HEK293 (cell line): ENCODE data around the gene INSYN2B.

Source experiments
- CTCF ChIA-PET: fragments of 350-600 bp; formaldehyde crosslinking; extraction: SDS; loops from one replicate; lab custom pipeline; 2021; ENCODE audit warnings: antibody characterized with exemption; lab: Yijun Ruan, JAX
- POLR2A ChIA-PET: fragments of 300-600 bp; formaldehyde crosslinking; extraction: SDS; loops from one replicate; lab custom pipeline; 2020; ENCODE audit warnings: antibody characterized with exemption, inconsistent platforms; lab: Yijun Ruan, JAX
- H3K27ac ChIP-seq: fragments of 200-500 bp; sonication (Bioruptor generic); 2 replicates; pipeline ENCODE4 v1.5.1; 2014; ENCODE audit warnings: low read depth, low read length, control low read depth, inconsistent platforms; ENCODE audit errors: extremely low read depth
- H3K36me3 ChIP-seq, 2 experiments: fragments of 200-500 bp in 1 of 2; sonication (Bioruptor generic) in 1 of 2; 1 replicate in 1 of 2; 2 replicates in 1 of 2; pipeline ENCODE4 v1.5.1; 2014 to 2017; ENCODE audit warnings: inconsistent platforms in 2 of 2, low read length in 2 of 2; ENCODE audit not compliant: control insufficient read depth in 2 of 2, insufficient read depth in 1 of 2
- H3K4me1 ChIP-seq: fragments of 200-500 bp; sonication (Bioruptor generic); 2 replicates; pipeline ENCODE4 v1.5.1; 2014; ENCODE audit warnings: mild to moderate bottlenecking, low read length, inconsistent platforms; ENCODE audit not compliant: control insufficient read depth, insufficient read depth
- H3K4me3 ChIP-seq: 2 replicates; pipeline ENCODE4 v1.5.1; 2011; ENCODE audit warnings: low read depth, mild to moderate bottlenecking, control low read depth, low read length, moderate library complexity
- H3K9me3 ChIP-seq: fragments of 200-500 bp; sonication (Bioruptor generic); 2 replicates; pipeline ENCODE4 v1.5.1; 2014; ENCODE audit warnings: low read depth, low read length, inconsistent platforms; ENCODE audit not compliant: control insufficient read depth, insufficient read depth
- HIC1 ChIP-seq: fragments of 450-650 bp; formaldehyde crosslinking; IDR thresholded peaks from 2 replicates; pipeline ENCODE4 v1.5.1; 2016; ENCODE audit warnings: missing biosample characterization, missing genetic modification characterization
- HOXD13 ChIP-seq: sonication (generic); formaldehyde crosslinking; IDR thresholded peaks from 2 replicates; pipeline ENCODE4 v1.8.0; 2022; ENCODE audit warnings: missing genetic modification reagents, borderline replicate concordance
- KLF7 ChIP-seq: fragments of 450-650 bp; formaldehyde crosslinking; IDR thresholded peaks from 2 replicates; pipeline ENCODE4 v1.5.1; 2016; ENCODE audit warnings: missing biosample characterization, missing genetic modification characterization, borderline replicate concordance
- OSR2 ChIP-seq: fragments of 450-650 bp; formaldehyde crosslinking; IDR thresholded peaks from 2 replicates; pipeline ENCODE4 v1.5.1; 2016; ENCODE audit warnings: missing biosample characterization, missing genetic modification characterization
- ZBTB49 ChIP-seq: fragments of 450-650 bp; formaldehyde crosslinking; IDR thresholded peaks from 2 replicates; pipeline ENCODE4 v1.5.1; 2016; ENCODE audit warnings: missing biosample characterization, missing genetic modification characterization, low read depth
- ZBTB7A ChIP-seq: fragments of 450-650 bp; formaldehyde crosslinking; IDR thresholded peaks from 2 replicates; pipeline ENCODE4 v1.5.1; 2016; ENCODE audit warnings: low read depth, missing biosample characterization, missing genetic modification characterization
- ZNF175 ChIP-seq: fragments of 450-650 bp; formaldehyde crosslinking; IDR thresholded peaks from 2 replicates; pipeline ENCODE4 v1.5.1; 2016; ENCODE audit warnings: missing biosample characterization, missing genetic modification characterization
- ZNF184 ChIP-seq: fragments of 450-650 bp; IDR thresholded peaks from 2 replicates; pipeline ENCODE4 v1.5.1; 2018; ENCODE audit warnings: missing biosample characterization, mild to moderate bottlenecking, missing genetic modification characterization
- ZNF19 ChIP-seq: fragments of 450-650 bp; formaldehyde crosslinking; IDR thresholded peaks from 2 replicates; pipeline ENCODE4; 2016; ENCODE audit warnings: missing biosample characterization, missing genetic modification characterization, low read depth
- ZNF221 ChIP-seq: fragments of 450-650 bp; formaldehyde crosslinking; IDR thresholded peaks from 2 replicates; pipeline ENCODE4 v1.5.1; 2017; ENCODE audit warnings: missing biosample characterization, missing genetic modification characterization, borderline replicate concordance
- ZNF23 ChIP-seq: fragments of 450-650 bp; formaldehyde crosslinking; IDR thresholded peaks from 2 replicates; pipeline ENCODE4 v1.5.1; 2016; ENCODE audit warnings: missing biosample characterization, missing genetic modification characterization, borderline replicate concordance
- ZNF473 ChIP-seq: fragments of 450-650 bp; formaldehyde crosslinking; IDR thresholded peaks from 2 replicates; pipeline ENCODE4 v1.5.1; 2017; ENCODE audit warnings: missing biosample characterization, missing genetic modification characterization
- ZNF48 ChIP-seq: fragments of 450-650 bp; formaldehyde crosslinking; IDR thresholded peaks from 2 replicates; pipeline ENCODE4 v1.5.1; 2016; ENCODE audit warnings: missing biosample characterization, missing genetic modification characterization
- ZNF513 ChIP-seq: fragments of 450-650 bp; IDR thresholded peaks from 2 replicates; pipeline ENCODE4 v1.5.1; 2018; ENCODE audit warnings: missing biosample characterization, missing genetic modification characterization
- ZNF521 ChIP-seq: fragments of 450-650 bp; formaldehyde crosslinking; IDR thresholded peaks from 2 replicates; pipeline ENCODE4 v1.5.1; 2017; ENCODE audit warnings: missing biosample characterization, mild to moderate bottlenecking, missing genetic modification characterization
- ZNF561 ChIP-seq: fragments of 450-650 bp; IDR thresholded peaks from 2 replicates; pipeline ENCODE4 v1.5.1; 2018; ENCODE audit warnings: missing biosample characterization, missing genetic modification characterization, borderline replicate concordance
- ZNF629 ChIP-seq: fragments of 450-650 bp; formaldehyde crosslinking; IDR thresholded peaks from 2 replicates; pipeline ENCODE4 v1.5.1; 2017; ENCODE audit warnings: missing biosample characterization, missing genetic modification characterization
- ZNF830 ChIP-seq: fragments of 450-650 bp; IDR thresholded peaks from 2 replicates; pipeline ENCODE4 v1.5.0; 2018; ENCODE audit warnings: missing biosample characterization, missing genetic modification characterization, low read depth, mild to moderate bottlenecking, moderate library complexity
- ZNF837 ChIP-seq: fragments of 450-650 bp; formaldehyde crosslinking; IDR thresholded peaks from 2 replicates; pipeline ENCODE4 v1.5.1; 2016; ENCODE audit warnings: missing biosample characterization, missing genetic modification characterization

The INSYN2B gene

GRCh38 chr5:169870211-169870610 is 110.1 kb downstream of the INSYN2B start (continued):
- no peak for TF ChIP-seq HIC1 (tag by site-specific recombination)
- TF ChIP-seq, all 188 proteins: peak for 0

- CTCF ChIA-PET, result interaction anchor here (1.2 kb wide), 1 partner anchor 112 kb away, joined by 4 read pairs; the partner anchor contains the start of gene INSYN2B
- POLR2A ChIA-PET, result no interaction called here
- no peaks in the 10 kb centered on the region for H3K9me3 ChIP-seq
- H3K4me1 ChIP-seq, result no peaks in the 10 kb centered on the region
- no peak for TF ChIP-seq ZNF23 (tag by site-specific recombination)
- TF ChIP-seq ZNF513, result no peak
- no peak for TF ChIP-seq ZNF521 (tag by site-specific recombination)
- no peak for TF ChIP-seq ZNF221 (tag by site-specific recombination)
- no peak for TF ChIP-seq ZNF837 (tag by site-specific recombination)
- no peak for TF ChIP-seq ZNF830 (tag by site-specific recombination)
- TF ChIP-seq ZNF19 (tag by site-specific recombination), result no peak
- no peak for TF ChIP-seq OSR2 (tag by site-specific recombination)
- TF ChIP-seq KLF7 (tag by site-specific recombination), result no peak
- H3K36me3 ChIP-seq, result no peaks in the 10 kb centered on the region
- no peak overlapping the region for H3K4me3 ChIP-seq
- no peak overlapping the region for H3K27ac ChIP-seq
Measured at GRCh38 chr5:169869066-169869465, 111.2 kb downstream of the INSYN2B start.

GRCh38 chr5:169867347-169867746 is 112.9 kb downstream of the INSYN2B start:
- Histone ChIP-seq H3K4me1 (no peaks in the 10 kb centered on the region), H3K4me3 (no peak overlapping the region), H3K9me3 (no peaks in the 10 kb centered on the region), H3K36me3 (no peaks in the 10 kb centered on the region), H3K27ac (no peak overlapping the region)
- TF ChIP-seq ZBTB49 (tag by site-specific recombination), result no peak
- TF ChIP-seq ZNF561 (tag by site-specific recombination), result no peak
- ChIA-PET POLR2A (no interaction called here), CTCF (no interaction called here)

GRCh38 chr5:169864483-169864882 is 115.8 kb downstream of the INSYN2B start:
- ChIA-PET CTCF (interaction anchor here (0.6 kb wide), 1 partner anchor 316 kb away, joined by 4 read pairs; no protein-coding TSS in a partner anchor), POLR2A (no interaction called here)
- no peak overlapping the region for H3K27ac ChIP-seq
- no peaks in the 10 kb centered on the region for H3K4me1 ChIP-seq
- TF ChIP-seq HOXD13 (CRISPR knock-in tag), result no peak
- TF ChIP-seq ZNF629 (tag by site-specific recombination), result no peak
- no peak for TF ChIP-seq ZNF48 (tag by site-specific recombination)
- no peak for TF ChIP-seq ZBTB7A (tag by site-specific recombination)
- TF ChIP-seq ZNF184 (tag by site-specific recombination), result no peak
- TF ChIP-seq ZNF473 (tag by site-specific recombination), result no peak
- no peak for TF ChIP-seq ZNF175 (tag by site-specific recombination)
- no peaks in the 10 kb centered on the region for H3K9me3 ChIP-seq
- H3K36me3 ChIP-seq, result no peaks in the 10 kb centered on the region
- H3K4me3 ChIP-seq, result no peak overlapping the region
